ENCODE results near the gene FAM174C. TPM values are rescaled to one million over a fixed set of nuclear protein-coding genes. Genes with fewer than 3 reads are reported as not detected.

FAM174C gene
- total RNA-seq, 4 donors from 2014 or later, result 44.3 to 72.5 (median 58.2) TPM

- 59% methylated on average over 14 of the region's 14 CpGs for WGBS
- H3K27me3 ChIP-seq, result peaks cover 21% of the 10 kb centered on the region
These were observed 51.8 kb downstream of the FAM174C start for GRCh38 chr19:1327125-1327524.

More at GRCh38 chr19:1327125-1327524, 51.8 kb downstream of the FAM174C start:
- no peak overlapping the region for H3K4me3 ChIP-seq
- no peaks in the 10 kb centered on the region for H3K9me3 ChIP-seq
- no peak for DNase-seq (ENCODE audit: low spot score in 2 of 2)
- no peak overlapping the region for H3K27ac ChIP-seq
- H3K36me3 ChIP-seq, result no peaks in the 10 kb centered on the region
- no peak for TF ChIP-seq POLR2A (IDR thresholded peaks at IDR 0.05)
- TF ChIP-seq EP300 (IDR thresholded peaks at IDR 0.05), result no peak
- H3K4me1 ChIP-seq, result peaks cover 10% of the 10 kb centered on the region

Other genes starting within 250 kb of the FAM174C start
- gene CNN2, start 248.9 kb upstream of the FAM174C start, total RNA-seq, result 10 to 100 TPM; 44.0 to 75.1 (median 68.4) TPM
- 10 to 100 TPM; 29.8 to 97.6 (median 47.5) TPM for gene ABCA7, start 235.4 kb upstream of the FAM174C start, total RNA-seq
- 10 to 100 TPM; 11.5 to 13.4 (median 12.6) TPM for gene ARHGAP45, start 208.4 kb upstream of the FAM174C start, total RNA-seq
- 100 to 1,000 TPM in 3 of 4 donors, 10 to 100 TPM in 1; 84.1 to 142 (median 111) TPM for gene POLR2E, start 180.2 kb upstream of the FAM174C start, total RNA-seq
- 100 to 1,000 TPM; 267 to 359 (median 344) TPM for gene GPX4, start 171.5 kb upstream of the FAM174C start, total RNA-seq
- 10 to 100 TPM; 36.7 to 58.9 (median 45.5) TPM for gene SBNO2, start 101.3 kb upstream of the FAM174C start, total RNA-seq
- 10 to 100 TPM; 62.5 to 76.9 (median 66.4) TPM for gene STK11, start 69.8 kb upstream of the FAM174C start, total RNA-seq
- gene CBARP, start 37.5 kb upstream of the FAM174C start, total RNA-seq, result 1 to 10 TPM; 2.9 to 8.6 (median 5.1) TPM
- gene ATP5F1D, start 33.8 kb upstream of the FAM174C start, total RNA-seq, result 100 to 1,000 TPM; 102 to 205 (median 137) TPM
- 100 to 1,000 TPM in 2 of 4 donors, 10 to 100 TPM in 2; 89.0 to 153 (median 105) TPM for gene MIDN, start 26.9 kb upstream of the FAM174C start, total RNA-seq
- gene CIRBP, start 6.2 kb upstream of the FAM174C start, total RNA-seq, result 100 to 1,000 TPM; 338 to 672 (median 451) TPM
- gene EFNA2, start 10.3 kb downstream of the FAM174C start, total RNA-seq, result not detected
- gene NDUFS7, start 108.4 kb downstream of the FAM174C start, total RNA-seq, result 100 to 1,000 TPM in 2 of 4 donors, 10 to 100 TPM in 2; 66.8 to 154 (median 97.5) TPM
- 10 to 100 TPM; 27.8 to 40.3 (median 34.0) TPM for gene GAMT, start 126.0 kb downstream of the FAM174C start, total RNA-seq
- gene DAZAP1, start 132.1 kb downstream of the FAM174C start, total RNA-seq, result 10 to 100 TPM; 41.5 to 75.4 (median 49.2) TPM
- gene RPS15, start 162.9 kb downstream of the FAM174C start, total RNA-seq, result 1,000 to 10,000 TPM; 1,802 to 3,909 (median 2,793) TPM
- under 1 TPM in 3 of 4 donors, not detected in 1; 0.08 to 0.30 (median 0.26) TPM for gene APC2, start 174.6 kb downstream of the FAM174C start, total RNA-seq
- gene C19orf25, start 203.7 kb downstream of the FAM174C start, total RNA-seq, result 10 to 100 TPM; 25.1 to 41.2 (median 36.4) TPM
- 1 to 10 TPM; 1.4 to 6.6 (median 3.8) TPM for gene PCSK4, start 214.8 kb downstream of the FAM174C start, total RNA-seq
- 10 to 100 TPM in 1 of 4 donors, 1 to 10 TPM in 3; 3.2 to 11.8 (median 8.1) TPM for gene REEP6, start 215.7 kb downstream of the FAM174C start, total RNA-seq
- 1 to 10 TPM in 3 of 4 donors, under 1 TPM in 1; 0.83 to 4.1 (median 2.4) TPM for gene ADAMTSL5, start 237.5 kb downstream of the FAM174C start, total RNA-seq
- 1 to 10 TPM in 1 of 4 donors, under 1 TPM in 1, not detected in 2; 0.23 to 1.2 TPM for gene PLK5, start 248.5 kb downstream of the FAM174C start, total RNA-seq

All from suprapubic skin (tissue), 4 donors.